ENCODE data around the gene RBM33.

Gene RBM33

GRCh38 chr7:155744971-155745683, 100.7 kb downstream of the RBM33 start:
- peaks cover 71% of the 10 kb centered on the region for H3K36me3 ChIP-seq (ENCODE audit: insufficient read depth, low read length)
- H3K4me3 ChIP-seq (ENCODE audit: low read length): no peak overlapping the region

DNA sequence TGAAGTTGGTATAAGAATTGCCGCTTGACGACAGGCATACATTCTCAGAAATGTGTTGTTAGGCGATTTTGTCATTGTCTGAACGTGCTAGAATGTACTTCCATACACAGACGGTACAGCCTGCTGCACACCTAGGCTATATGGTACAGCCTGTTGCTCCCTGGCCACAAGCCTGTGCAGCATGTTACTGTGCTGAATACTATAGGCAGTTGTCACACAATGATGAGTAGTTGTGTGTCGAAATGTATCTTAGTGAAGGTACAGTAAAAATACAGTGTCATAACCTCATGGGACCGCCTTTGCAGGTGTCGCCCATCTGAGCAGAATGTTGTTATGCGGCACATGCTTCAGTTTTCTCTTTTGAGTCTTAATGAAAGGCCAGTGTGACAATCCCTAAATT, 101.3 kb downstream of the RBM33 start:
- no peak overlapping the region for H3K4me3 ChIP-seq (ENCODE audit: low read length)

More at GRCh38 chr7:155744971-155745683, 100.7 kb downstream of the RBM33 start:
- Histone ChIP-seq H2AFZ (ENCODE audit: low read depth, low read length) (no peak overlapping the region), H3K4me1 (ENCODE audit: insufficient read depth, low read length) (peaks cover 3% of the 10 kb centered on the region), H3K9me3 (ENCODE audit: low read length) (no peaks in the 10 kb centered on the region), H3K27me3 (ENCODE audit: insufficient read depth, low read length) (no peaks in the 10 kb centered on the region)

GRCh38 chr7:155746188-155746587, 101.7 kb downstream of the RBM33 start:
- H3K4me3 ChIP-seq (ENCODE audit: low read length): no peak overlapping the region
- no peaks in the 10 kb centered on the region for H3K9me3 ChIP-seq (ENCODE audit: low read length)
- H3K27me3 ChIP-seq (ENCODE audit: insufficient read depth, low read length): no peaks in the 10 kb centered on the region
- peaks cover 3% of the 10 kb centered on the region for H3K4me1 ChIP-seq (ENCODE audit: insufficient read depth, low read length)
- H3K36me3 ChIP-seq (ENCODE audit: insufficient read depth, low read length): peaks cover 61% of the 10 kb centered on the region
- no peak overlapping the region for H2AFZ ChIP-seq (ENCODE audit: low read depth, low read length)

More for the DNA sequence above, 101.3 kb downstream of the RBM33 start:
- Histone ChIP-seq H2AFZ (ENCODE audit: low read depth, low read length) (no peak overlapping the region), H3K27me3 (ENCODE audit: insufficient read depth, low read length) (no peaks in the 10 kb centered on the region), H3K4me1 (ENCODE audit: insufficient read depth, low read length) (peaks cover 3% of the 10 kb centered on the region), H3K9me3 (ENCODE audit: low read length) (no peaks in the 10 kb centered on the region), H3K36me3 (ENCODE audit: insufficient read depth, low read length) (peaks cover 65% of the 10 kb centered on the region)

DNA sequence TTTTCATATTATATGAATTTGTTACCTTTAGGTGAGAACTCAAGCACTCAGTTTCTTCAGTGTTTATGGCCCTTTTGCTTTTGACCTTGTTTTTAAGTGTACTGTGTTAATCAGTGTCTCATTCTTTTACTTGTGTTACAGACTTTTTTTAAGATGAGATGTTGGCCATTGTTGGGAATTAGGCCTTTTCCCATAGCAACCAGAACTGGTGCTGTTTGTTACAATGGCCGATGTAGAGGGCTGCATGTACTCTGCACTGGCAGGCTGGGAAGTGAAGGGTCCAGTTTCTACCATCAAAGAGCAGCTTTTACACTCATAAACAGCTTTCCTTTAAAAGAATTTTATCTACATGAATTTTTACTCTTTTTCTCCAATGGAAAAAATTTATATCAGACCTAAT, 102.7 kb downstream of the RBM33 start:
- Histone ChIP-seq H3K9me3 (ENCODE audit: low read length) (no peaks in the 10 kb centered on the region), H3K36me3 (ENCODE audit: insufficient read depth, low read length) (peaks cover 52% of the 10 kb centered on the region), H3K4me1 (ENCODE audit: insufficient read depth, low read length) (peaks cover 3% of the 10 kb centered on the region), H2AFZ (ENCODE audit: low read depth, low read length) (no peak overlapping the region), H3K27me3 (ENCODE audit: insufficient read depth, low read length) (no peaks in the 10 kb centered on the region), H3K4me3 (ENCODE audit: low read length) (no peak overlapping the region)

GRCh38 chr7:155749578-155749977, 105.1 kb downstream of the RBM33 start:
- no peak overlapping the region for H3K4me3 ChIP-seq (ENCODE audit: low read length)
- no peaks in the 10 kb centered on the region for H3K27me3 ChIP-seq (ENCODE audit: insufficient read depth, low read length)
- H3K9me3 ChIP-seq (ENCODE audit: low read length): no peaks in the 10 kb centered on the region
- peaks cover 3% of the 10 kb centered on the region for H3K4me1 ChIP-seq (ENCODE audit: insufficient read depth, low read length)
- no peak overlapping the region for H2AFZ ChIP-seq (ENCODE audit: low read depth, low read length)
- H3K36me3 ChIP-seq (ENCODE audit: insufficient read depth, low read length): peaks cover 33% of the 10 kb centered on the region

- H3K4me1 ChIP-seq (ENCODE audit: insufficient read depth, low read length): peaks cover 3% of the 10 kb centered on the region
- H2AFZ ChIP-seq (ENCODE audit: low read depth, low read length): no peak overlapping the region
- H3K9me3 ChIP-seq (ENCODE audit: low read length): no peaks in the 10 kb centered on the region
- H3K4me3 ChIP-seq (ENCODE audit: low read length): no peak overlapping the region
- H3K36me3 ChIP-seq (ENCODE audit: insufficient read depth, low read length): peaks cover 24% of the 10 kb centered on the region
- no peaks in the 10 kb centered on the region for H3K27me3 ChIP-seq (ENCODE audit: insufficient read depth, low read length)
Measured at GRCh38 chr7:155750255-155751125, 106.0 kb downstream of the RBM33 start.

DNA sequence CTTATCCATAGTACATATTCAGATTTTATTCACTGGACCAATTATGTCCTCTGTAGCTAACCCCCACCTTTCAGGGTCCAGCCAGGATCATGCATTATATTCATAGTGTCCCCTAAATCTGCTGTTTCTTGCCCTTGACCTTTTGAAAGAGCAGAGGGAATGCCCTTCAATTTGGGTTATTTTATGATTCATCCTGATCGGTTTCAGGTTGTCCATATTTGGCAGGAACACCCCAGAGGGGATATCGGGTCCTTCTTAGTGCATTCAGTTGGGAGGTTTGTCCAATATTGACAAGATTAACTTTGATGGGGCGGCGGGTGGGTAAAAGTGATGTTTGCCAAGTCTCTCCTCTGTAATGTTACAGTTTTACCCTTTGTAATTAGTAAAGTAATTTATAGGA, 106.9 kb downstream of the RBM33 start:
- peaks cover 3% of the 10 kb centered on the region for H3K4me1 ChIP-seq (ENCODE audit: insufficient read depth, low read length)
- no peaks in the 10 kb centered on the region for H3K27me3 ChIP-seq (ENCODE audit: insufficient read depth, low read length)
- H3K4me3 ChIP-seq (ENCODE audit: low read length): no peak overlapping the region
- peaks cover under 1% of the 10 kb centered on the region for H3K9me3 ChIP-seq (ENCODE audit: low read length)
- no peak overlapping the region for H2AFZ ChIP-seq (ENCODE audit: low read depth, low read length)
- H3K36me3 ChIP-seq (ENCODE audit: insufficient read depth, low read length): peaks cover 14% of the 10 kb centered on the region

DNA sequence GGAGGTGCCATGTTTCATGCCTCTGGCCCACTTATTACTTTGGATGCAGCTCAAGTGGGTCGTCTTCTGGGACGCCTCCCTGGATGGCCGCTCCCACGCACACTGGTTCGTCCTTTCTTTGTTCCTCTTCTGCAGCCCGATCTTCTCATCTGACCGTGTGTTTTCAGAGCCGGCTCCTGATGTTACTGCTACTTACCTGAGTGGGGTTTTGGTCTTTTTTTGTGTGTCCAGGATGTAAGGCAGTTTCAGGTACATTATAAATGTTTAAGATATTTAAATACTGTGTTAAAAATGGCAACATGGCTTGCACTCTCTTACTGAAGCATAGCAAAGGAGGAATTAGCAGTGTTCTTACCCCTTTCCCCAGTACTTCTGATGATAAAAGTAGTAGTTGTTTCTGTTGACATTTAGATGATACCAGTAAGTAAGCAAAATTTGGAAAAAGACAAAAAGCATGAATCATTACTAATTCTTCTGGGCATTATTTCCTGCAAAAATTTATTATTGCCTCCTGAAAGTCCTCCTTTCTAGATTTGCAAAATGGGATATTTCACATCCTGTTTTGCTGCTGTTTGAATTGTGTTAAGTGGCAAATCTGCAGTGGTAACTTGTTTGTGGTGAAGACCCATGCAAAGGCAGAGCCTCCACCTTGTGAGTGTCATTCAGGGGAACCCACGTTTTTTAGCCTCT, 108.4 kb downstream of the RBM33 start:
- no peak overlapping the region for H3K4me3 ChIP-seq (ENCODE audit: low read length)
- H3K27me3 ChIP-seq (ENCODE audit: insufficient read depth, low read length): no peaks in the 10 kb centered on the region
- H3K36me3 ChIP-seq (ENCODE audit: insufficient read depth, low read length): peaks cover 4% of the 10 kb centered on the region
- H3K9me3 ChIP-seq (ENCODE audit: low read length): peaks cover 12% of the 10 kb centered on the region
- H2AFZ ChIP-seq (ENCODE audit: low read depth, low read length): no peak overlapping the region
- no peaks in the 10 kb centered on the region for H3K4me1 ChIP-seq (ENCODE audit: insufficient read depth, low read length)

DNA sequence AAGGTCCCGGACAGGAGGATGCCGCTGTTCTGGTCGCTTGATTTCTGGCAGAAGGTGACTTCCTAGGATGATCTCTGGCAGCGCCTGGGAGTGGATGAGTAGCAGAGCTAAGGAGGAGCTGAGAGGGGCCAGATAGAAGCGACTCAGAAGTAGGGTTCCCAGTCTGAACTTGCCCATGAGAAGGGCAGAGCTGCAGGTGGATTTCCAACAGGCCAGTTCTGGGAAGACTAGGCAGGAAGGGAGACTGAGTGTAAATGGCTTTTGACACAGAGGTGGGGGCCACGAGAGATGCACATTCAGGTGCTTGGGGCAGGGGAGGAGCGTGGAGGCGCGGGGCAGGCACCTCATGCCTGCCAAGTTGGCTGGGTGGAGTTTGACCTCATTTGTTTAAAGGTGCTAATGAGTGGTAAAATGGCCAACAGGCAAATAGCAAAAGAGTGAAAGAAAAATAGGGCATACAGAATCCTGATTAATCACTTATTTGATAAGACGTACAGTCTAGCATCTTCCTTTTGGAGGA, 109.0 kb downstream of the RBM33 start:
- Histone ChIP-seq H3K4me1 (ENCODE audit: insufficient read depth, low read length) (no peaks in the 10 kb centered on the region), H3K4me3 (ENCODE audit: low read length) (no peak overlapping the region), H3K9me3 (ENCODE audit: low read length) (peaks cover 12% of the 10 kb centered on the region), H3K36me3 (ENCODE audit: insufficient read depth, low read length) (no peaks in the 10 kb centered on the region), H3K27me3 (ENCODE audit: insufficient read depth, low read length) (no peaks in the 10 kb centered on the region), H2AFZ (ENCODE audit: low read depth, low read length) (no peak overlapping the region)

DNA sequence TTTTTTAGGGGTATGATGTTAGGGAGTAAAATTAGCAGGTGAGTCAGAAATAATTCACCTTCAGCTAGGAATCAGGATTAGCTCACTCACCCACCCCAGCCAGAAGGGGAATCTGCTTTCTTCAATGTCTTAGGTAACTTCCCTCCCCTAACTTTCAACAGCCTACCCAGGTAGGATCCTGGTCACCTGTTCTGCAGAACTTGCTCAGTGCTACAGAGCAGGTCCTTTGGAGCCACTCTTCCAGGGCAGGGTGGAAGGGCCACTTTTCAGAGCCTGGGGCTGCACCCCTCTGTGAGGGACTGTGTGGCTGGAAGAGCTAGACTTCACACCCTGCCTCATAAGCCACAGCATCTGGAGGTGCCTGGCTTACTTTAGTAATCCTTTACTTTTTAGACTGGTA, 109.7 kb downstream of the RBM33 start:
- peaks cover 15% of the 10 kb centered on the region for H3K9me3 ChIP-seq (ENCODE audit: low read length)
- no peaks in the 10 kb centered on the region for H3K4me1 ChIP-seq (ENCODE audit: insufficient read depth, low read length)
- H3K36me3 ChIP-seq (ENCODE audit: insufficient read depth, low read length): no peaks in the 10 kb centered on the region
- no peak overlapping the region for H3K4me3 ChIP-seq (ENCODE audit: low read length)
- no peaks in the 10 kb centered on the region for H3K27me3 ChIP-seq (ENCODE audit: insufficient read depth, low read length)
- H2AFZ ChIP-seq (ENCODE audit: low read depth, low read length): no peak overlapping the region

- H3K4me3 ChIP-seq (ENCODE audit: low read length): no peak overlapping the region
- H3K27me3 ChIP-seq (ENCODE audit: insufficient read depth, low read length): no peaks in the 10 kb centered on the region
- H3K4me1 ChIP-seq (ENCODE audit: insufficient read depth, low read length): no peaks in the 10 kb centered on the region
- H3K36me3 ChIP-seq (ENCODE audit: insufficient read depth, low read length): peaks cover 6% of the 10 kb centered on the region
- peaks cover 17% of the 10 kb centered on the region for H3K9me3 ChIP-seq (ENCODE audit: low read length)
- H2AFZ ChIP-seq (ENCODE audit: low read depth, low read length): no peak overlapping the region
Measured at GRCh38 chr7:155755026-155755425, 110.6 kb downstream of the RBM33 start.

DNA sequence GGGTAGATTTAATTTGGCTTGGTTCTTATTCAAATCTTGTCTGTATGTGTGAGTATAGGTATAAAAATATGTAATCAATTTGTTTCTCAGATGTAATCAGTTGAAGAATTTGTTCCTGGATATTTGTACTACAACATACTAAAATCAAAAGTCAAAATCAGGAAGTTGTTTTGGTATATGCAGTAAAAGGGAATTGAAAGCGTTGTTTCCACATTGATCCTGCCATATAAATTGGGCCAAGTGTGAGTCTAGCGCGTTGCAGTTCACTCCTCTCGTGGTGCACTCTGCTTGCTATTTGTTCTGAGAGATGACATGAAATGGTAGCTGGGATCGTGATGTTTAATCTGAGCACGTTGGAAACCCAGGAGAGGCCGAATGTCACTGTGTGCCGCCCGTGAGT, 111.9 kb downstream of the RBM33 start:
- peaks cover 9% of the 10 kb centered on the region for H3K36me3 ChIP-seq (ENCODE audit: insufficient read depth, low read length)
- no peaks in the 10 kb centered on the region for H3K4me1 ChIP-seq (ENCODE audit: insufficient read depth, low read length)
- no peaks in the 10 kb centered on the region for H3K27me3 ChIP-seq (ENCODE audit: insufficient read depth, low read length)
- H2AFZ ChIP-seq (ENCODE audit: low read depth, low read length): no peak overlapping the region
- H3K4me3 ChIP-seq (ENCODE audit: low read length): no peak overlapping the region
- H3K9me3 ChIP-seq (ENCODE audit: low read length): peaks cover 27% of the 10 kb centered on the region

GRCh38 chr7:155758348-155758747, 113.9 kb downstream of the RBM33 start:
- H2AFZ ChIP-seq (ENCODE audit: low read depth, low read length): no peak overlapping the region
- H3K36me3 ChIP-seq (ENCODE audit: insufficient read depth, low read length): peaks cover 15% of the 10 kb centered on the region
- no peaks in the 10 kb centered on the region for H3K27me3 ChIP-seq (ENCODE audit: insufficient read depth, low read length)
- H3K4me3 ChIP-seq (ENCODE audit: low read length): no peak overlapping the region
- H3K4me1 ChIP-seq (ENCODE audit: insufficient read depth, low read length): no peaks in the 10 kb centered on the region
- H3K9me3 ChIP-seq (ENCODE audit: low read length): peaks cover 34% of the 10 kb centered on the region
